ENCODE measurements around the gene SALL1.

Gene SALL1

DNA sequence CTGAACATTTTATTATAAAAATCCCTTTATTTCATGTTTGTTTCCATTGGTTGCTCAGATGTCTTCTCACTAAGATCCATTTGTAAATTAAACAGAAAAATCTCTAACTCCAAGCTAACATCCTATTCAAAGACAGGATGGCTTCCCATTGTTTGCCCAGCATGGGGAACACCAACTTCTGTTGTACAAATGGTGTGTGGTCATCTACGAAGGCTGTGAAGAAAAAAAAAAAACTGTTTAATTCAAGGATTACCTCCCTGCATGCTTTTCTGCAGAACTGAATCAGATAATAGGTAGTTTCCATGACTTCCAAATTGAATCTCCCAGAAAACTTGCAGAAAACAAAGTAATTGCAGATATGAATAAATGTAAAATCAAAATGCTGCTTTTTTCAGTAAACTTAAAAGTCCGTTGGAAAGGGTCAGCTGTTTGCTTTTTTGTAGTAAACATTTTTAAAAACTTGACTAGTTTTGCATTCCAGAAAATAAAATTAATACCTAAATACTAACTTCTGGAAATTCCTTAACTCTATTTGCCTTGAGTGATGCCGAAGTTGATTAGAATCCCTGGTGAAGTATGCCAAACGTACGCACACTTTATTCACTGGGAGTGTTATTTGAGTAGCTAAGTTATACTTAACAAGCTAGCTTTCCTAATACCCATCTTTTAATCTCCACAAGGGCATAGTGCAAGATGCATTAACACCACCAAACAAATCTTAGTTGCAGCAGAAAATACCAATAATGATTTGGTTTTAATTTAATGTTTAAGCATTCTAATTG, 7.7 kb downstream of the SALL1 start:
- in situ Hi-C loops (cut with HindIII; ENCODE audit: low sequenced_read_pairs): no loop called here

DNA sequence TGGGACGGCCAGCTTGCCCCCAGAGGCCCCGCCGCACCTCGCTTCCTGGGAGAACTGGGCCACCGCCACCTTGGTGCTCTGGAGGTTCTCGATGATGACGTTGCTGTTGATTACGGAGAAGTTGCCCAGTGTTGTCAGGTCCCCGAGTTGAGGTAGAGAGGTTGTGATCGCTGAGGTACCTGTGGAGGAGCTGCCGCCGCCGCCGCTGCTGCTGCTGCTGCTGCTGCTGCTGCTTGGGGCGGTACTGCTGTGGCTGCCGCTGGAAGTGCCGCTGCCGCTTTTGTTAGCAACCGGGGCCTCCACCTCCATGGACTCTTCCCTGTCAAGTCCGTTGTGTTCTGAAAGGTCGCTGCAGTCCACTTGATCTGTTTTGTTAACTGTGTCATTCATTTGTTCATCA, 9.5 kb downstream of the SALL1 start:
- in situ Hi-C loops (cut with HindIII; ENCODE audit: low sequenced_read_pairs): no loop called here

DNA sequence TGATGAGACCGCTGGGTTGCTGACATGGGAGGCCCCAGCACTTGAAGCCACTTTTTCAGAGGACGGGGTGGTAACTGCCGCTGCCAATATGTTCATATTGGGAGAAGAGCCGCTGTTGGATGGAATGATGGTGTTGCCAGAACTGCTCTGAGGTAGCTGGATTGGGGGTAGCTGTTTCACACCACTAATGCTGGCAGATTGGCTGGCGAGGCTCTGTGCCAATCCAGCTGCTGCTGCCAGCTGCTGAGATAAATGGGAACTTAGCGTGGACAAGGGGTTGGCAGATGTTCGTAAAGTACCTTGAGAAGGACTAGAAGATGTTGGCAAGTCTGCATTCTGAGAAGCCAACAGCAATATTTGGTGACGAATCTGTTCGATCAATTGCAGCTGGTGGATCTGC, 10.0 kb downstream of the SALL1 start:
- in situ Hi-C loops (cut with HindIII; ENCODE audit: low sequenced_read_pairs): no loop called here

DNA sequence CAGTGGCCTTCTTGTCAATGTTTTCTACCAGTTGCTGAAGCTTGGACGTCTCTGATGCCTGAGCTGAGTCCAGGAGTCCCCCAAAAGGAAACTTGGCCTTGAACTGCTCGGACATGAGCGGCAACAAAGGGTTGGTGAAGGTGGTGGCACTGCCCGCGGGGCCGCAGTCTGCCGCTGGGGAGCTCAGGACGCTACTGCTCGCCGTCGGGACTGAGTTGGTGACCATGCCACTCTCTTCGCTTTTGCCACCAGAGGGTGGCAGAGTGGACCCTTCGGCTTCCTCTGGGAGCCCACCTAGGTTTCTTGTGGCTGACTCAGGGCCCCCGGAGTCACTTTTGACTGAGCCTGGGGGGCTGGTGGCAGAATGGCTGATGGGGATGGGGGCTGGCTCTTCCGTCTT, 11.0 kb downstream of the SALL1 start:
- in situ Hi-C loops (cut with HindIII; ENCODE audit: low sequenced_read_pairs): no loop called here

DNA sequence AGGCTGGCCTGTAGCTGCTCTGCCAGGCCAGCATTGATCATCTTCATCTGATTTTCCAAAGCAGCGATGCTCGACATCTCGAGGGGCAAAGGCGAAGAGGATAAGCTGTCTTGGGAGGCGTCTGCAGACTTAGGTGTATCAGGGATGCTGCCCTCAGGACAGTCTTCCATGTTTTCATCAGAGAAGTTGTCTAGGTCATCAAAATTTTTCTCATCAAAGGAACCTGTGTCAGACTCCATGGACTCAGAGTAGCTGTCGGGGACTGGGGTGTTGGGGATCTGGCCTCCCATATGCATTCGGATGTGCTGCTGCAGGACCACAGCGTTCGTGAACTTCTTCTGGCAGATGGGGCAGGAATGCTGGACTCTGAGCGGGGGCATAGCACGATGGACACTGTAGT, 11.5 kb downstream of the SALL1 start:
- in situ Hi-C loops (cut with HindIII; ENCODE audit: low sequenced_read_pairs): no loop called here

DNA sequence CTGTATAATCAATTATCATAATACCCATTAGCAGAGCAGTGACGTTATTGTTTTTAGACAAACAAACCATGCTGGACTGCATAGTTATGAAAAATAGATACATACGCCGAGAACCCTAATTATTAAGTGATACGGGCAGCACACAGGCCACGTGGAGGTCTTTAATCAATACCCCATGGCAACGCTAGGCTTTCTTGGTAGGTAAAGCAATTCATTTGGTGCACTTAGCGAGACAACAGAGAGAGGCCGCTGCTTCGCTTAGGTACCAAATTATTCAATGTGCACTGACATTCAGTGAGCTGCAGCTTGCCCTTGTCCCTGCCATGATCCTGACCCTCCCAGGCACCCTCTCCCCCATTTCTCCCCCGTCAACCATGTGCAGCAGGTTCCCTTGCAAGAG, 12.9 kb downstream of the SALL1 start:
- in situ Hi-C loops (cut with HindIII; ENCODE audit: low sequenced_read_pairs): no loop called here

DNA sequence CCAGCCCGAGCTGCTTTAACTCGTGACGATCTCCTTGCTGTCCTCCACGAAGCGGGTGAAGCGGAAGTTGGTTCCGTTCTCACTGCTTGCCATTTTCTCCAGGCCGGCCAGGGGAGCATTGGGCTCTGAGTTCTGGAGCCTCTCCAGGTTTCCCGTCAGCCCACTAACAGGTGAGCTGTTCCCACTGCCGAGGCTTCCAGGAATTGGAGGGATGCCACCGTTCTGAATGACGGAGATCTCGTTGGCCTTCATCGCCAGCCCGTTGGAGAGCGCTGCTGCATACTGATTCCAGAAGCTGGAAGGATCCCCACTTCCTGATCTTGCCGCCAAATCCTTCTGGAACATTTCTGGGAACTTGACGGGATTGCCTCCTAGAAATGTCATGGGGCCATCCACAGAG, 14.0 kb downstream of the SALL1 start:
- in situ Hi-C loops (cut with HindIII; ENCODE audit: low sequenced_read_pairs): no loop called here

DNA sequence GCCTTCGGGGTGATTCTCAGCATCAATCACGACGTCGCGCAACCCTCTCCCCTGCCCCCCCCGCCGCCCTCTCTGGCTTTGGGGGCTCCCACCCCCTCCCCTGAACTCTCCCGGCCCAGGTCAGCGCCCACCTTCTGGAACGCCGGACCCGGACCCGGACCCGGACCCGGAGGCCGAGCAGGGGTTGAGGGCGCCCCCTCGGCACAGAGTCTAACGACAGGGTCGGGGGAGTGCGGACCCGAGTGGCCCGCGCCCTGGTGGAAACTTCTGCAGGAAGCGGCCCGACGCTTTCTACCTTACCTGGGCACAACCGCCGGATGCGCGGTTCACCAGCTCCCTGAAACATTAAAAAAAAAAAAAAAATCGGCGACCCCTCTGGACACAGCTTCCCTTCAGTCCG, 16.2 kb downstream of the SALL1 start:
- in situ Hi-C loops (cut with HindIII; ENCODE audit: low sequenced_read_pairs): no loop called here

DNA sequence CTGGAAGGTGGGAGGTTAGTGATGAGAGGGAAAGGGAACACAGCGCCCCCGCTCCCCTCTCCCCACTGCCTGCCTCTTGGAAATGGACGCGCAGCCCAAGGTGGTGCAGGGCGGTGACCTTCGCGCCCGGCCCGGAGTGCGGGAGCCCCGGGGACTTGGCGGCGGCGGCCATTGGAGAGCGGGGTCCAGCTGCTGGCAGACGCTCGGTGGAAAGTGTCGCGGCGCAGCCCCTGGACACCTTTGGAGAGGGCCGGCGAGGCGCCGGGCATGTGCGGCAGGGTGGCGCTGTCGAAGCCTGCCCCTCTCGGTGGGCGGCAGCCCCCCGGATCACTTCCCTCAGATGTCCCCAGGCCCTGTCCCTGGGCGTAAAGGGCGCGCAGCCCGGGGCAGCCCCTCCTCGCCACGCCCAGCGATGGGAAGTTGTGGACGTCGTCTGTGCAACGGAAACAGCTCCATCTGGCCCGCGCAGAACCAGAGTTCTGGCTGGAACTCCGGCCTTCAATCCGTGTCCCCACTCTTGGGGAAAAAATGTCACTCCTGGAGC, 16.7 kb downstream of the SALL1 start:
- in situ Hi-C loops (cut with HindIII; ENCODE audit: low sequenced_read_pairs): no loop called here

DNA sequence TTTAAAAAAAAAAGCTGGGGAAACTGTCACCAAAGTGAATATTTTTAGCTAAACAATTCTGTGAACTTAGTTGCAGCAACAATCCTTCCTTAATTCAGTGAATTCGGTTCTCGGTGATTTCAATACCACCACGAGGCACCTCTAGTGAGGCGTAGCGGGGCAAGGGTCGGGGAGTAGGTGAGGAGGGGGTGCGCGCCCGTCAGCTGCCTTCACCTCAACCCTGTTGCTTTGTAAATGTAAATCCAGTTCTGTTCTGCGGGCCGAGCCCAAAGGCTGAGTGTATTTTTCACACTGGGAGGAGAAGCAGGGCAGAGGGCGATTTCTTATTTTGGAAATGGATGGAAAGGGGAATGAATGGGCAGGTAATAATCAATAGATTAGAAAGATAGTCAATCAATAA, 17.4 kb downstream of the SALL1 start:
- in situ Hi-C loops (cut with HindIII; ENCODE audit: low sequenced_read_pairs): no loop called here

DNA sequence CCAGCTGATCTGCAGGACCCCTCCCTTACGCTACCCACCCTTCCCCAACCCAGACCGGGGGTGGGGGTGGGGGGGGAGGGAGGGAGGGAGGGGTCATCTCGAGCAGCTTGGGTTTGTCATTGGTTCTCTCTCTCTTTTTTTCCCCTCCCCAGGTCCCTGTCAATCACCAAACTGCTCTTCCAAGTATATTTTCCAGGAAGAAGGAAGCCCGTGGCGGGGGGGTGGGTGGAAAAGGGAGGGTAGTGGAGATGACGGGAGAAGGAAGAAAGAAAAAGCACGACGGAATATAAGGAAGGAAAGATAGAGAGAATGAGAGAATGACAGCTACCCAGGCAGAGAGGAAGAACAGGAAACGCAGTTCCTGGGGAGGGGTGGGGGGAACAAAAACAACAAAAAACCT, 17.9 kb downstream of the SALL1 start:
- in situ Hi-C loops (cut with HindIII; ENCODE audit: low sequenced_read_pairs): no loop called here

DNA sequence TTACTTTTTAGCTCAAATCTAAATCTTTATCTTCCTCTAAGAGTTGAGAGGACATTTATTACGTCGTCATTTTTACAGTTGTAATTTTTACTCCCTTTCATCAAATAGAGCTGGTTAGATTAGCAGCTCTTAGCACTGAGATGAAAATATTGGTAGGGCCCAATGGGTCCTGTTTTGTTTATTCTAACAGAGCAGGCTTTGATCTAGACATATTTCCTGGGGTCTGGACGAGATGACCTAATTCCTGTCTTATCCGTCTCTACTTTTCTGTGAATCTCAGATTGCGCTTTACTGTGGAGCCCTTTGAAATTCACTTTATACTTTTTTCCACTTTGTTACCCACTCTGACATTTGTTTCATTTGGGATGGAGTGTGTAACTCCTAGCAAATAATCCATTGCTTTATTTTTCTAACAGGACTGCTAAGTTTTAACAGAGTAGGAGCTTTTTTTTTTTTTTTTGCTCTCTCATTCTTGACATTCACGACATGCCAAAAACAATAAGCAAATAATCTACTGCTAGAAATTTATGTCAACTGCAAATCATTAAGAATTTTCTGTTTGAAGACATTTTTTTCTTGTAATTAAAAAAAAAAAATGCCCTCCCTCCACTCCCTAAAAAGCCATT, 18.5 kb downstream of the SALL1 start:
- in situ Hi-C loops (cut with HindIII; ENCODE audit: low sequenced_read_pairs): no loop called here

DNA sequence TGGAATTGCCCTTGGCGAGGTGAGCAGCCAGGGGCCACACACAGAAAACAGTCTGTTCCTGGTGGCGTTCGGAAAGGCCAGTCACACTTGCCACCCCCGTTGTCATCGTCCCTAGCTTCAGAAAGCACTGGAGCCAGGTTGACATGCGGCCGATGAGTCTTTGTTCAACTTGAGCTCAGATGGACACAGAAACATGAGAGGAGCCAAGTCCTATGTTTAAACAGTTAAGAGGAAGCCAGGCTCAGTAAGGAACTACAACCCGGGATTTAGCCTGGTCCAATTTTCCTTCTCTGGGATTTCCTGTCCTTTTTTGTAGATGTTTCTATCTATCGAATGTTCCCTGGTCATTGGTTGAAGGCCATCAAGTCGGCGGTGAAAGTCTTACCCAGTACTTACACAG, 19.5 kb downstream of the SALL1 start:
- in situ Hi-C loops (cut with HindIII; ENCODE audit: low sequenced_read_pairs): no loop called here

DNA sequence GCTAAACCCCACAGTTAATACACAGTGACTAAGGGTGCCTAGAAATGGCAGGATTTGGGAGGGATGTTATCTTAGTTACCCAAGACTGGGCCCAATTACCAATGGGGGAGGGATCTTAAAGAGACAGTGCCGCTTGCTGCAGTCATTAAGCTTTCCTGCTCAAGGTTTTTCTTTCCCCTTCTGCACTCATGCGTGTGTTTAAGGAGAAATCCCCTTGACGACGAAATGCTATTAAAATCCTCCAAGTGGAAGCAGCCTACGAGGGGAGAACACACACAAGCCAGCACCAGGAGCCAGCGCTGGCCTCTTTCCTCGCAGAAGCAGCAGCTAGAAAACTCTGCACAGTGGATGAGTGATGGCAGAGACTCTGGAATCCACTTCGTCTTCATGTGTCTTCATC, 22.0 kb downstream of the SALL1 start:
- in situ Hi-C loops (cut with HindIII; ENCODE audit: low sequenced_read_pairs): no loop called here

DNA sequence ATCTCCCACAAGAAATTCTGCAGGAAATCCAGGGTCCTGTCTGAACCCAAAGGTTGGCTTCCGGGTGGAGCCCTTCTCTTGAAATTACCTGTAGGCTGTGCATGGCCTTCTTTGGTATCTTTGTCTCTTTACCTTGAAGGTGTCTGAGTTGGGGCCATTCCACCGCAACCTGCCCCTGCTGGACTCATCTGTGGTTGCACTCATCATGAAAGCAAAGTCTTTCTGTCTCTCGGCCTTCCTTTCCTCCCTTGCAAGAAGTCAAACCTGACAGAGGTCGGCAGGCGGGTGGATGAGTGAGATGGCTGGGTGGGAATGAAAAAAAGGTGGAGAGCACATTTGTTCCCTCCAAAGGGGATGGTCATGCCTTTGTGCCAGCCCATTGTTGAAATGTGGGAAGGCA, 25.1 kb downstream of the SALL1 start:
- in situ Hi-C loops (cut with HindIII; ENCODE audit: low sequenced_read_pairs): no loop called here

DNA sequence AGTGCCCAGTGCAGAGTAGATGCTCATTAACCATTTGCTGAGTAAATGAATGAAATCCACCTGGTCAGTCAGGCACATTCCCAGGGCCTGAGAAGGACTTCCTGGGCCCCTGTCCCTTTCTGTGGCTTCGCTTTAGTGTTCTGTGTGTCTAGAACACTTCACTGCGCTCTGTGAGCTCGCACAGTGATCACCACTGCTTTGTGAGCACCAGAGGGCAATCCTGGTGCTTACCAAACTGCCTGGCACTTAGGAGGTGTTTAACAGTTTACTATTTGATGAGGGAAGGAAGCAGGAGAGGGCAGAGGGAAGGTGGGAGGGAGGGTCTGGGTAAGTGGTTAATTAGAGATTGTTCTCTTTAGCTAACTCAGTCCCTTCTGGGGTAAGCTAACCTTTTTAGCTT, 26.2 kb downstream of the SALL1 start:
- in situ Hi-C loops (cut with HindIII; ENCODE audit: low sequenced_read_pairs): no loop called here

DNA sequence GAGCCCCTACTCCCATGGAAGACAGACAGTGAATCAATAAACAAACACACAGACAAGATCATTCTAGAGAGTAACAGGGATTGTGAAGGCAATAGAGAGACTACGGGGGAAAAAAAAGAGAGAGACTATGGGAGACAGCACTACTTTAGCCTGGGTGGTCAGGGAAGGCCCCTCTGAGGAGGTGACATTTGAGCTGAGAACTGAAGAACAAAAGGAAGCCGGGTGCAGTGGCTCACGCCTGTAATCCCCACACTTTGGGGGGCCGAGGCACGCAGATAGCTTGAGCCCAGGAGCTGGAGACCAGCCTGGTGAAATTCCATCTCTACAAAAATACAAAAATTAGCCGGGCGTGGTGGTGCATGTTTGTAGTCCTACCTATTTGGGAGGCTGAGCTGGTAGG, 29.2 kb downstream of the SALL1 start:
- in situ Hi-C loops (cut with HindIII; ENCODE audit: low sequenced_read_pairs): no loop called here

DNA sequence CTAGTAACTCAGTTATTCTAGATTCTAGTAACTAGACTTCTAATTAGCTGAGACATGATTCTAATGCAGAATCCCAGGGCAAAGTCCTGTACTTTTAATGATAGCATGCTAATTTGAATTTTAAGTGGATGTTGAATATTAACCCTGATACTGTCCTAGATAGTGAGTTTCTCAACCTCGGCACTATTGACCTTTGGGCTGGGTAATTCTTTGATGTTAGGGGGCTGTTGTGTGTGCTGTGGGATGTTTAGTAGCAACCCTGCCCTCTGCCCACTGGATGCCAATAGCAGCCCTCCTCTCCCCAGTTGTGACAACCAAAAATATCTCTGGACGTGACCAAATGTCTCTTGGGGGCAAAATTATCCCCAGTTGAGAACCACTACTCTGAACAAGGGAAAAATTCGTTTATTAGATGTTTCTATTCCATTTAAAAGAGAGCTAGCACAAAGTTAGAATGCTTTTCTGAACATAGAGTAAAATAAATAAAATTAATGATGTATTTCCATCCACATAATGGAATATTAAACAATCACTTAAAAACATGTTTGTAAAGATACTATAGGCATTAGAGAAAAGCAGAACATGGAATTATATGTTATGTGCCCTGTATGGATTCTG, 30.2 kb downstream of the SALL1 start:
- in situ Hi-C loops (cut with HindIII; ENCODE audit: low sequenced_read_pairs): no loop called here

DNA sequence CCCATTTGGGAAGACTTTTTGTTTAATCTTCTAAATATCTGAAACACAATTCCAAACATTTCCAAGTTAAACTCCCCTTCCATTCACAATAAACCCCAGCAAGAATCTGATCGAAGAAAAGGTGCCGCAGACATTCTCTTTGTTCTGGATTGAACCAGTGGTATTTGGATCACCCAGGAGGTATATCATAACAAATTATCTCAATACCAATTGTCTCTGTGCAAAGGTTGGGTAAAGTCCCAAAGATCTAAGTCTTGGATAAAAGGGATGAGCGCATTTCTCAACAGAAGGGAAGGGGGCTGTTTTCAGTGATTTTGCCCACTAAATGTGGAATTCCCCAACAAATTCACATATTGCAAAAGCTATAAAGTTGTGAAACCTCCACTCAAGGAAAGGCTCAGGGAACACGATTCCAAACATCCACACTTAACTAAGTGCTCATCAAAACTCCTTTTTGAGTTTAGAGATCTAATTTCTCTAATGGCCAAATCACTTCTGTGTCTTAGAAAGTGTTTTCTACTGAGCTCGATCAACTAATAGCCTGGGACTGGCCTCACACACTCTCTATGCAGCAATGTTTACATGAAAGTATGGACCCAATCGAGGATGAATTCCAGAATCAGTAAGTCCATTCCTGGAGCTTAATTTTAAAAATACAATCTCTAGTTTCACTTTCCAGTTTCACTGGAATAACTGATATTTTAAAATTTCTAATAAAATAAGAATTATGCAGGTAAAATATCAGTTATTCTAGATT, 30.9 kb downstream of the SALL1 start:
- in situ Hi-C loops (cut with HindIII; ENCODE audit: low sequenced_read_pairs): no loop called here

DNA sequence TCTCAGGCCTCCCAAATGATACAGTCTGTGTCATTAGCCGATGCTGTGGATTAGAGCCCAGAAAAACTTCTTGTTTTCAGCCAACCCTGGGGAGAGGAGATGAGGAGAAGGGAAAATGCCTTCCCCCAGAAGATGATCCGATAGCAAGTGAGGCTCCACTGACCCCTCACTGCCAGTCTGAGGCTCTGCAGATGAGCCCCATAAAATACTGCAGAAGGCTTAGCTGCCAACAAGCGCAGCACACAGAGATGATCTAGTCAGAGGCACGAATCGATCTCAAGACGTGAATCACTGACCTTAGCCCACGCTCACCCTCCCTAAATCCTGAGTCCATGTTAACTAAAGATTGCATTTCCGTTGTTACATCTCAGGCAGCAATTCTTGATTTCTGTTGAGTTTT, 31.5 kb downstream of the SALL1 start:
- in situ Hi-C loops (cut with HindIII; ENCODE audit: low sequenced_read_pairs): no loop called here

DNA sequence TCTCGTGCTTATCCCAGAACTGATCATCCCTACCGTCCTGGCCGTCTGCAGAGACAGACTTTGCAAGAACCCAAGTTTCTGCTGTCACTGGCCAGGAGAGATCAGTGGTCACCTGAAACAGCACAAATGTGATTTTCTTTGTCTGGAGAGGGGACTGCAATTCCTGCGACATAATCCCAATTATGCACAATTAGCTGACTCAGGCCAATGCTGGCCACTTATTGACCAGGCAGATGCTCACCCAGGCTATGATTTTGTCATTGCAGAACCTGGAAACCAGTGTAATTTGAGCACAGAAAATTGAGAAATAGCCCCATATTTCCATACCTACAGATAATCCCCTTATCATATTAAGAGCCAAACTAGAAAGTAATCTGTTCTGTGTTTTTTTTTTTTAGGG, 34.7 kb downstream of the SALL1 start:
- in situ Hi-C loops (cut with HindIII; ENCODE audit: low sequenced_read_pairs): no loop called here

Measured in DLD1 (cell line).